Measurements from ENCODE around the gene DNAJC27.

The DNAJC27 gene

DNA sequence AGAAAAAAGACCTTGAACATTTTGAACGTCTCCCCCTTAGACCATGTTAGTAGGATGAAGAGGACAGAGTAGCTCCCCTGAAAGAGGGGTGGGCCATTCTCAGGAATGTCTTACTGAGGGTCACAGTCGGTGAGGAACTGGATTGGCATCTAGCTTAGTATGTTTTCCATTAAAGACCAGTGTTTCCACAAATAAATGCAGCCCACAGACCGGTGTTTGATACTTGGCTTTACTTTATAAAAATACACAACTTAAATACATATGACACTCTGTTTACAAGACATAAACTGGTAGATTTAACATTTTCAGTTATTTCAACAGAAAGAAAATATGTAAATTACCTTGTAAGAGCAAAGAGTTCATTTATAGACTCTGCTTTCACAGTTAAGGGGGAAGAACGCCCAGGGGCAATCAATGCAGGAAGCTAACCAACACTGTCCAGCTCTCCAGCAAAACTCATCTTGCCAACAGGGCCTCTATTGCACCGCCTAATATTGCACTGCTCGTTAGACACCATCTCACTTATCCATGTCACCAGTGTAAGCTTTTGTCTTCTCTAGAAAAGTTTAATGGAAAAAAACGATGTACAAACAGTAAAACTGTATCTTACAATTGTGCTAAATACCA, 28.2 kb downstream of the DNAJC27 start:
- Histone ChIP-seq H3K27ac (ENCODE audit: low read length) (no peak overlapping the region), H3K4me3 (ENCODE audit: low read depth in 1 of 2, low read length in 2 of 2) (no peak overlapping the region), H3K4me1 (ENCODE audit: control insufficient read depth in 1 of 2, insufficient read depth in 2 of 2, low read length in 2 of 2) (no peaks in the 10 kb centered on the region), H3K27me3 (ENCODE audit: low read depth, low read length) (no peaks in the 10 kb centered on the region), H3K36me3 (ENCODE audit: control insufficient read depth in 1 of 2, insufficient read depth in 2 of 2, low read length in 2 of 2) (peaks cover 23 to 25% of the 10 kb centered on the region in 2 donors), H3K9me3 (ENCODE audit: control insufficient read depth in 1 of 2, low read length in 2 of 2) (no peaks in the 10 kb centered on the region)

GRCh38 chr2:24939353-24939752, 32.4 kb downstream of the DNAJC27 start:
- Histone ChIP-seq H3K27me3 (ENCODE audit: low read depth, low read length) (no peaks in the 10 kb centered on the region), H3K4me1 (ENCODE audit: control insufficient read depth in 1 of 2, insufficient read depth in 2 of 2, low read length in 2 of 2) (no peaks in the 10 kb centered on the region), H3K36me3 (ENCODE audit: control insufficient read depth in 1 of 2, insufficient read depth in 2 of 2, low read length in 2 of 2) (no peaks in the 10 kb centered on the region), H3K4me3 (ENCODE audit: low read depth in 1 of 2, low read length in 2 of 2) (no peak overlapping the region), H3K9me3 (ENCODE audit: control insufficient read depth in 1 of 2, low read length in 2 of 2) (no peaks in the 10 kb centered on the region), H3K27ac (ENCODE audit: low read length) (no peak overlapping the region)

DNA sequence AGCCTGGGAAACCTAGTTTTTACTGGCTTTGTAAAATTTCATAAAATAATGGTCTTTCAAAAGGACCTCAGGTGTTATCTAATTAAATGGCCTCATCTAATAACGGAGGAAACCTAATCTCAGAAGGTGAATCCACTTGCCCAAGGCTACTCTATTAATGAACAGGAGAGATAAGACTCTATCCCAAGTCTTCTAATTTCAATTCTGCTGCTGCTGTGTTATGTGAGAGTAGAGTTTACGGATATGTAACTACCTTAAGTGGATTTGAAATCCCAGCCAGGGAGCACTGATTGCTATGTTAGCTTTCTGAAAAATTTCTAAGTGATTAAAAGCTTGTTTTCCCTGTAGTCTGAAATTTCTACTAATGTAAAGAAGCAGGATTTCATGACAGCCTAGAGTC, 34.5 kb downstream of the DNAJC27 start:
- Histone ChIP-seq H3K4me1 (ENCODE audit: control insufficient read depth in 1 of 2, insufficient read depth in 2 of 2, low read length in 2 of 2) (no peaks in the 10 kb centered on the region), H3K9me3 (ENCODE audit: control insufficient read depth in 1 of 2, low read length in 2 of 2) (no peaks in the 10 kb centered on the region), H3K27me3 (ENCODE audit: low read depth, low read length) (no peaks in the 10 kb centered on the region), H3K4me3 (ENCODE audit: low read depth in 1 of 2, low read length in 2 of 2) (no peak overlapping the region), H3K27ac (ENCODE audit: low read length) (no peak overlapping the region), H3K36me3 (ENCODE audit: control insufficient read depth in 1 of 2, insufficient read depth in 2 of 2, low read length in 2 of 2) (no peaks in the 10 kb centered on the region)

DNA sequence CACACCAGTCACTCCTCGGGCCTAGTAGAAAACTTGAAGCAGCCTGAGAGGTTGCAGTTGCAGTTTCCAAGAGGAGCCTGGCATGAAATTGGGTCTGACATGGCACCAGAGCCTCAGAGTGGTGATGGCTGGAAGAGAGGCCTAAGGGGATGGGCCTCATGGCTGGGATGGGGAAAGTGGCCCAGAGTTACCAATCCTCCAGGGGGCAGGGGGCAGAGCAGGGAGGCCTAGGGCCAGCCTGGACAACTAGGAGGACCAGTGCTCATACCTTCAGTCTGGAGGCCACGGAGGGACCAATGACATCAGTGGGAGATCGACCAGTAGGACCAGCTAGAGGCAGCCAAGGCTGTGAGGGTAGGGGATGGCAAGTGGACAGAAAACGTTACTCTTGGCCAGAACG, 36.6 kb downstream of the DNAJC27 start:
- H3K4me3 ChIP-seq (ENCODE audit: low read depth in 1 of 2, low read length in 2 of 2): no peak overlapping the region
- no peaks in the 10 kb centered on the region for H3K36me3 ChIP-seq (ENCODE audit: control insufficient read depth in 1 of 2, insufficient read depth in 2 of 2, low read length in 2 of 2)
- H3K9me3 ChIP-seq (ENCODE audit: control insufficient read depth in 1 of 2, low read length in 2 of 2): no peaks in the 10 kb centered on the region
- H3K27me3 ChIP-seq (ENCODE audit: low read depth, low read length): no peaks in the 10 kb centered on the region
- H3K4me1 ChIP-seq (ENCODE audit: control insufficient read depth in 1 of 2, insufficient read depth in 2 of 2, low read length in 2 of 2): no peaks in the 10 kb centered on the region
- H3K27ac ChIP-seq (ENCODE audit: low read length): no peak overlapping the region

DNA sequence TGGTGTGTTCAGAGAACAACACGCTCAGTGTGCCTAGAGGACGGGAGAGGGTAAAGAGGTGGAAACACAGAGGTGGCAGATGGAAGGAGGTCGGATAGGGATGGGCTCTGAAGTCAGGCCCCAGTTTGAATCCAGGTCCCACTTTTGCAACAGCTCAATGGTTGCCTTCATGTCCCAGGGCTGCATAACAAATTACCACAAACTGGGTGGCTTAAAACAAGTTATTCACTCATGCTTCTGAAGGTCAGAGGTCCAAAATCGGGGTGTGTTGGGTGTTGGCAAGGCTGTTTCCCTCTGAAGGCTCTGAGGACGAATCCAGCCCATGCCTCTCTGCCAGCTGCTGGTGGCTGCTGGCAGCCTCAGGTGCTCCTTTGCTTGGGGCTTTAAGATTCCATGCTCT, 39.0 kb downstream of the DNAJC27 start:
- H3K4me1 ChIP-seq (ENCODE audit: control insufficient read depth in 1 of 2, insufficient read depth in 2 of 2, low read length in 2 of 2): no peaks in the 10 kb centered on the region
- no peaks in the 10 kb centered on the region for H3K9me3 ChIP-seq (ENCODE audit: control insufficient read depth in 1 of 2, low read length in 2 of 2)
- no peaks in the 10 kb centered on the region for H3K36me3 ChIP-seq (ENCODE audit: control insufficient read depth in 1 of 2, insufficient read depth in 2 of 2, low read length in 2 of 2)
- H3K27ac ChIP-seq (ENCODE audit: low read length): no peak overlapping the region
- H3K4me3 ChIP-seq (ENCODE audit: low read depth in 1 of 2, low read length in 2 of 2): no peak overlapping the region
- H3K27me3 ChIP-seq (ENCODE audit: low read depth, low read length): no peaks in the 10 kb centered on the region

- no peaks in the 10 kb centered on the region for H3K36me3 ChIP-seq (ENCODE audit: control insufficient read depth in 1 of 2, insufficient read depth in 2 of 2, low read length in 2 of 2)
- H3K27me3 ChIP-seq (ENCODE audit: low read depth, low read length): no peaks in the 10 kb centered on the region
- no peaks in the 10 kb centered on the region for H3K4me1 ChIP-seq (ENCODE audit: control insufficient read depth in 1 of 2, insufficient read depth in 2 of 2, low read length in 2 of 2)
- H3K4me3 ChIP-seq (ENCODE audit: low read depth in 1 of 2, low read length in 2 of 2): no peak overlapping the region
- no peak overlapping the region for H3K27ac ChIP-seq (ENCODE audit: low read length)
- H3K9me3 ChIP-seq (ENCODE audit: control insufficient read depth in 1 of 2, low read length in 2 of 2): no peaks in the 10 kb centered on the region
These were observed 41.0 kb downstream of the DNAJC27 start for GRCh38 chr2:24930768-24931167.

- Histone ChIP-seq H3K27me3 (ENCODE audit: low read depth, low read length) (no peaks in the 10 kb centered on the region), H3K9me3 (ENCODE audit: control insufficient read depth in 1 of 2, low read length in 2 of 2) (no peaks in the 10 kb centered on the region), H3K36me3 (ENCODE audit: control insufficient read depth in 1 of 2, insufficient read depth in 2 of 2, low read length in 2 of 2) (no peaks in the 10 kb centered on the region), H3K4me1 (ENCODE audit: control insufficient read depth in 1 of 2, insufficient read depth in 2 of 2, low read length in 2 of 2) (no peaks in the 10 kb centered on the region), H3K27ac (ENCODE audit: low read length) (no peak overlapping the region), H3K4me3 (ENCODE audit: low read depth in 1 of 2, low read length in 2 of 2) (no peak overlapping the region)
These were observed 42.5 kb downstream of the DNAJC27 start for GRCh38 chr2:24929230-24929629.

GRCh38 chr2:24928036-24928435, 43.7 kb downstream of the DNAJC27 start:
- Histone ChIP-seq H3K4me1 (ENCODE audit: control insufficient read depth in 1 of 2, insufficient read depth in 2 of 2, low read length in 2 of 2) (no peaks in the 10 kb centered on the region), H3K27me3 (ENCODE audit: low read depth, low read length) (no peaks in the 10 kb centered on the region), H3K36me3 (ENCODE audit: control insufficient read depth in 1 of 2, insufficient read depth in 2 of 2, low read length in 2 of 2) (no peaks in the 10 kb centered on the region), H3K9me3 (ENCODE audit: control insufficient read depth in 1 of 2, low read length in 2 of 2) (no peaks in the 10 kb centered on the region), H3K4me3 (ENCODE audit: low read depth in 1 of 2, low read length in 2 of 2) (no peak overlapping the region), H3K27ac (ENCODE audit: low read length) (no peak overlapping the region)

GRCh38 chr2:24926602-24927252, 45.0 kb downstream of the DNAJC27 start:
- Histone ChIP-seq H3K4me3 (ENCODE audit: low read depth in 1 of 2, low read length in 2 of 2) (peak overlapping the region; percentile 4 to 26), H3K27ac (ENCODE audit: low read length) (peak overlapping the region; percentile 30), H3K9me3 (ENCODE audit: control insufficient read depth in 1 of 2, low read length in 2 of 2) (no peaks in the 10 kb centered on the region), H3K27me3 (ENCODE audit: low read depth, low read length) (no peaks in the 10 kb centered on the region), H3K36me3 (ENCODE audit: control insufficient read depth in 1 of 2, insufficient read depth in 2 of 2, low read length in 2 of 2) (no peaks in the 10 kb centered on the region), H3K4me1 (ENCODE audit: control insufficient read depth in 1 of 2, insufficient read depth in 2 of 2, low read length in 2 of 2) (no peaks in the 10 kb centered on the region)

DNA sequence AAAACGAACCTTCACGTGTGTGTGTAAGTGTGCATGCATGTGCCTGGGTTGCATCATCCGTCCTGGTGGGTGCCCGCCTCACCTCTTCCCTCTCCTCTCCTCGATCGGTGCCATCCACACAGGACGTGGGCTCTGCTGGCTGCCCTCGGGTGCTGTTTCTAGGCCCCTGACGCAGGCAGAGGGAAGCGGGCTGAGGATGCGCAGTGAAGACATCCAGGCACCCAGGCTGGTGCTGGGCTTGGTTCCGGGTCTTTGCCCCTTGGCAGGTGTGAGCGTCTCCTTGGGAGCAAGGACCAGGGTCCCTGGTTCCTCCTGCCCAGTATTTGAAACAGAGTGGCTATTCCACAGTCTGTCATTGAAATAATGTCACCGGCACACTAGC, 45.5 kb downstream of the DNAJC27 start:
- no peaks in the 10 kb centered on the region for H3K9me3 ChIP-seq (ENCODE audit: control insufficient read depth in 1 of 2, low read length in 2 of 2)
- no peaks in the 10 kb centered on the region for H3K27me3 ChIP-seq (ENCODE audit: low read depth, low read length)
- H3K4me1 ChIP-seq (ENCODE audit: control insufficient read depth in 1 of 2, insufficient read depth in 2 of 2, low read length in 2 of 2): no peaks in the 10 kb centered on the region
- no peaks in the 10 kb centered on the region for H3K36me3 ChIP-seq (ENCODE audit: control insufficient read depth in 1 of 2, insufficient read depth in 2 of 2, low read length in 2 of 2)
- H3K4me3 ChIP-seq (ENCODE audit: low read depth in 1 of 2, low read length in 2 of 2): peak overlapping the region; percentile 4 to 26
- H3K27ac ChIP-seq (ENCODE audit: low read length): no peak overlapping the region

- no peak overlapping the region for H3K27ac ChIP-seq (ENCODE audit: low read length)
- H3K4me1 ChIP-seq (ENCODE audit: control insufficient read depth in 1 of 2, insufficient read depth in 2 of 2, low read length in 2 of 2): peaks cover 0 to 3% of the 10 kb centered on the region in 2 donors
These were observed 45.9 kb downstream of the DNAJC27 start for GRCh38 chr2:24925815-24926214.

DNA sequence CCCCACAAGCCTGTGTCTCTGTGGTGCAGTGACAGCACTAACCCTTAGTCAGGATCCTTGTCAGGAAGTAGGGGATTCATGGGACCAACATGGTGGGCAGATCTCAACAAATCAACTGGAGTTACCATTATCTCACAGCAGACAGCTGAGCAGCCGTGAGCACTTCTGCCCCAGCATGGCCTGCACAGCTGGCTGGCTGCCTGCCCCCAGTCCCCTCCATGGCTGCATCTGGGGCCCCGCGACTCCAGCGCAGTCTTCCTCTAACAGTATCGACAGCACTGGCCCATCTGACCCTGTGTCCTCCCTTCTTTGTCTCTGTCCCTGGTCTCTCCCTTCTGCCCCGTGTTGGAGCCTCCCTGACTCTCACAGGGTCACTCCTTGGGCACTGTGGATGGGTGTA, 47.0 kb downstream of the DNAJC27 start:
- H3K9me3 ChIP-seq (ENCODE audit: control insufficient read depth in 1 of 2, low read length in 2 of 2): no peaks in the 10 kb centered on the region
- no peak overlapping the region for H3K27ac ChIP-seq (ENCODE audit: low read length)
- H3K27me3 ChIP-seq (ENCODE audit: low read depth, low read length): no peaks in the 10 kb centered on the region
- H3K4me3 ChIP-seq (ENCODE audit: low read depth in 1 of 2, low read length in 2 of 2): no peak overlapping the region
- no peaks in the 10 kb centered on the region for H3K36me3 ChIP-seq (ENCODE audit: control insufficient read depth in 1 of 2, insufficient read depth in 2 of 2, low read length in 2 of 2)
- peaks cover 0 to 7% of the 10 kb centered on the region in 2 donors for H3K4me1 ChIP-seq (ENCODE audit: control insufficient read depth in 1 of 2, insufficient read depth in 2 of 2, low read length in 2 of 2)

More at GRCh38 chr2:24925815-24926214, 45.9 kb downstream of the DNAJC27 start:
- no peaks in the 10 kb centered on the region for H3K9me3 ChIP-seq (ENCODE audit: control insufficient read depth in 1 of 2, low read length in 2 of 2)
- H3K4me3 ChIP-seq (ENCODE audit: low read depth in 1 of 2, low read length in 2 of 2): no peak overlapping the region
- H3K36me3 ChIP-seq (ENCODE audit: control insufficient read depth in 1 of 2, insufficient read depth in 2 of 2, low read length in 2 of 2): no peaks in the 10 kb centered on the region
- no peaks in the 10 kb centered on the region for H3K27me3 ChIP-seq (ENCODE audit: low read depth, low read length)

Data from muscle layer of duodenum (tissue), 2 donors.